K562 (cell line): Measurements from ENCODE around the gene SART3. TPM values are rescaled to one million over a fixed set of nuclear protein-coding genes. Genes with fewer than 3 reads are reported as not detected.
A peak's percentile ranks its signal among the peaks of the same experiment; 100 is the strongest.

Experiments
- ARNT ChIP-seq, 2 experiments: fragments of 450-650 bp; IDR thresholded peaks; 2 replicates each; pipeline ENCODE4 v1.6.1; 2016; ENCODE audit warnings: mild to moderate bottlenecking in 1 of 2
- CAMTA2 ChIP-seq: fragments of 250-450 bp; sonication (Bioruptor Pico); conservative IDR thresholded peaks from 2 replicates; pipeline ENCODE4 v1.5.1; 2022
- CEBPG ChIP-seq, 3 experiments: fragments of 200-800 bp in 1 of 3; sonication (Bioruptor generic) in 1 of 3; sonication (generic) in 1 of 3; formaldehyde crosslinking in 1 of 3; IDR thresholded peaks in 2 of 3; conservative IDR thresholded peaks in 1 of 3; 2 replicates each; pipeline versions ENCODE4 v1.6.1 to v1.8.0; 2016 to 2022; ENCODE audit warnings: missing compliant biosample characterization in 2 of 3, missing genetic modification characterization in 2 of 3, mild to moderate bottlenecking in 1 of 3, missing genetic modification reagents in 1 of 3
- ETS2 ChIP-seq: IDR thresholded peaks from 2 replicates; pipeline ENCODE4 v1.6.1; 2016; ENCODE audit warnings: borderline replicate concordance, missing genetic modification characterization, mild to moderate bottlenecking, moderate library complexity, missing compliant biosample characterization; ENCODE audit not compliant: poor library complexity, severe bottlenecking
- JUND ChIP-seq, 2 experiments: IDR thresholded peaks; 2 replicates in 1 of 2; 3 replicates in 1 of 2; pipeline ENCODE4 v1.6.1; 2011; ENCODE audit warnings: borderline replicate concordance in 2 of 2, low read depth in 2 of 2, low read length in 2 of 2, improper control_type of control experiment in 1 of 2, missing biosample characterization in 1 of 2, missing genetic modification characterization in 1 of 2, missing genetic modification reagents in 1 of 2
- KLF1 ChIP-seq: fragments of 450-650 bp; IDR thresholded peaks from 2 replicates; pipeline ENCODE4 v1.6.1; 2016; ENCODE audit warnings: missing genetic modification characterization, missing compliant biosample characterization
- MIER1 ChIP-seq: fragments of 450-650 bp; IDR thresholded peaks from 2 replicates; pipeline ENCODE4 v1.6.1; 2016; ENCODE audit warnings: antibody characterized with exemption, mild to moderate bottlenecking, low read depth
- NELFE ChIP-seq: IDR thresholded peaks from 2 replicates; pipeline ENCODE4 v1.6.1; 2011; ENCODE audit warnings: mild to moderate bottlenecking; ENCODE audit not compliant: insufficient read depth, insufficient read length
- PHF20 ChIP-seq: fragments of 450-650 bp; IDR thresholded peaks from 2 replicates; pipeline ENCODE4 v1.6.1; 2018; ENCODE audit not compliant: partially characterized antibody
- PTRF ChIP-seq: fragments of 450-650 bp; IDR thresholded peaks from 2 replicates; pipeline ENCODE4 v1.6.1; 2016; ENCODE audit warnings: mild to moderate bottlenecking, missing genetic modification characterization, missing compliant biosample characterization
- SIN3A ChIP-seq, 2 experiments: fragments of 150-350 bp in 1 of 2; IDR thresholded peaks; 2 replicates each; pipeline ENCODE4 v1.6.1; 2011 to 2016; ENCODE audit warnings: borderline replicate concordance in 2 of 2, low read depth in 2 of 2, low read length in 2 of 2, mild to moderate bottlenecking in 2 of 2, moderate library complexity in 2 of 2; ENCODE audit not compliant: control insufficient read depth in 1 of 2
- SMARCA4 ChIP-seq: fragments of 450-650 bp; IDR thresholded peaks from 2 replicates; pipeline ENCODE4 v1.6.1; 2016
- SRSF9 ChIP-seq: fragments of 200-400 bp; formaldehyde crosslinking; IDR thresholded peaks from 2 replicates; pipeline ENCODE4 v1.6.1; 2017; ENCODE audit warnings: low read depth, low read length, borderline replicate concordance
- TCF3 ChIP-seq: sonication (generic); formaldehyde crosslinking; IDR thresholded peaks from 2 replicates; pipeline ENCODE4 v1.4.0; 2020; ENCODE audit warnings: mild to moderate bottlenecking, missing genetic modification reagents
- TEAD1 ChIP-seq, 2 experiments: fragments of 450-650 bp in 1 of 2; sonication (generic) in 1 of 2; formaldehyde crosslinking; IDR thresholded peaks; 2 replicates each; pipeline versions ENCODE4 v1.4.0 to v1.8.0; 2020 to 2022; ENCODE audit warnings: mild to moderate bottlenecking in 2 of 2, missing genetic modification reagents in 1 of 2
- ZNF184 ChIP-seq: sonication (generic); formaldehyde crosslinking; IDR thresholded peaks from 2 replicates; pipeline ENCODE4 v1.5.0; 2020; ENCODE audit warnings: missing genetic modification reagents
- ZNF212 ChIP-seq: fragments of 450-650 bp; formaldehyde crosslinking; IDR thresholded peaks from 2 replicates; pipeline ENCODE4 v1.4.0; 2020; ENCODE audit warnings: mild to moderate bottlenecking
- polyA plus RNA-seq, 8 experiments: library from polyadenylated mRNA; depleted of rRNA in 4 of 8; stranded (reverse) in 5 of 8; unstranded in 3 of 8; fragments of >200 nt; fragmentation: Nextera tagmentation in 2 of 8; fragmentation: Illumina TruSeq in 1 of 8; extraction: Ambion mirVana in 2 of 8; extraction: Trizol in 1 of 8; gene quantifications; 2 replicates each; pipeline versions ENCODE4 v1.2.1 to v1.2.3, GENCODE V29; 2011 to 2014; ENCODE audit warnings: inconsistent platforms in 1 of 8, missing spikeins in 1 of 8
- total RNA-seq, 7 experiments: library from RNA; depleted of rRNA in 6 of 7; stranded (reverse); fragments of >200 nt in 6 of 7; fragmentation: Illumina TruSeq in 2 of 7; extraction: Trizol in 2 of 7; gene quantifications; 2 replicates each; pipeline versions ENCODE4 v1.2.1 to v1.2.3, GENCODE V29; 2011 to 2021; ENCODE audit warnings: low replicate concordance in 1 of 7
- TF ChIP-seq, protein P1 (sequence below): sonication (generic); formaldehyde crosslinking; IDR thresholded peaks from 2 replicates; pipeline ENCODE4 v1.8.1; 2023; ENCODE audit warnings: mild to moderate bottlenecking, missing genetic modification reagents
- TF ChIP-seq, protein P2 (sequence below): fragments of 450-650 bp; IDR thresholded peaks from 2 replicates; pipeline ENCODE4 v1.6.1; 2016; ENCODE audit warnings: borderline replicate concordance
- TF ChIP-seq, protein P3 (sequence below): IDR thresholded peaks from 2 replicates; pipeline ENCODE4 v1.6.1; 2016; ENCODE audit warnings: missing genetic modification characterization, missing compliant biosample characterization

Gene SART3
- total and polyA plus RNA-seq, 9 of the 15 experiments (the other 6 are each of a cell fraction or from before 2014, with no cell fraction given) = 8.9 to 167 (median 56.7) TPM

DNA sequence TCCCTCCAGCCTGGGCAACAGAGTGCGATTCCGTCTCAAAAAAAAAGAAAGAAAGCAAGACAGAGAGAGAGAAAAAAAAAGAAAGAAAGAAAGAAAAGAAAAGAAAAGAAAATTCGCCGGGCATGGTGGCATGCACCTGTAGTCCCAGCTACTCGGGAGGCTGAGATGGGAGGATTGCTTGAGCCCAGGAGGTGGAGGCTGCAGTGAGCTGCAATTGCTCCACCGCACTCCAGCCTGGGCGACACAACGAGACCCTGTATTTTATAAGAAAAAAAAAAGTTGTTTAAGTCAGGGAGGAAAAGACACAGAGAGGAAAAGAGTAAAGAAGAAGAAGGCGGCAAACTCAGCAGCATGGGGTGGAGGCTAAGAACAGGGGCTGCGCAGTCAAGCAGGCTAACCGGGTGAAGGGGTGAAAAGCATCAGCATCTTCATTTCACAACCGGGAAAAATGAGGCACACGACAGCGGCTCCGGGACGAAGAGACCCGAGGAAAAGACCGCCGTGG, 46.5 kb downstream of the SART3 start (continued):
- peak; percentile 20; the same call in 1 of the 2 replicates for TF ChIP-seq CEBPG (CRISPR knock-in tag; IDR thresholded peaks at IDR 0.05)
- TF ChIP-seq CEBPG (tag; conservative IDR thresholded peaks at IDR 0.05 in 1 of 2, IDR thresholded peaks at IDR 0.05 in 1 of 2) = no peak
- 0 out of 2 replicates have a peak, but pooled peaks have one; percentile 40 for TF ChIP-seq MIER1
- TF ChIP-seq TCF3 (CRISPR knock-in tag) = no peak
- TF ChIP-seq, protein P1, sequence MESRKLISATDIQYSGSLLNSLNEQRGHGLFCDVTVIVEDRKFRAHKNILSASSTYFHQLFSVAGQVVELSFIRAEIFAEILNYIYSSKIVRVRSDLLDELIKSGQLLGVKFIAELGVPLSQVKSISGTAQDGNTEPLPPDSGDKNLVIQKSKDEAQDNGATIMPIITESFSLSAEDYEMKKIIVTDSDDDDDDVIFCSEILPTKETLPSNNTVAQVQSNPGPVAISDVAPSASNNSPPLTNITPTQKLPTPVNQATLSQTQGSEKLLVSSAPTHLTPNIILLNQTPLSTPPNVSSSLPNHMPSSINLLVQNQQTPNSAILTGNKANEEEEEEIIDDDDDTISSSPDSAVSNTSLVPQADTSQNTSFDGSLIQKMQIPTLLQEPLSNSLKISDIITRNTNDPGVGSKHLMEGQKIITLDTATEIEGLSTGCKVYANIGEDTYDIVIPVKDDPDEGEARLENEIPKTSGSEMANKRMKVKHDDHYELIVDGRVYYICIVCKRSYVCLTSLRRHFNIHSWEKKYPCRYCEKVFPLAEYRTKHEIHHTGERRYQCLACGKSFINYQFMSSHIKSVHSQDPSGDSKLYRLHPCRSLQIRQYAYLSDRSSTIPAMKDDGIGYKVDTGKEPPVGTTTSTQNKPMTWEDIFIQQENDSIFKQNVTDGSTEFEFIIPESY = no peak
- TF ChIP-seq SMARCA4 = peak; percentile 27; the same call in 1 of the 2 replicates
- TF ChIP-seq, protein P2, sequence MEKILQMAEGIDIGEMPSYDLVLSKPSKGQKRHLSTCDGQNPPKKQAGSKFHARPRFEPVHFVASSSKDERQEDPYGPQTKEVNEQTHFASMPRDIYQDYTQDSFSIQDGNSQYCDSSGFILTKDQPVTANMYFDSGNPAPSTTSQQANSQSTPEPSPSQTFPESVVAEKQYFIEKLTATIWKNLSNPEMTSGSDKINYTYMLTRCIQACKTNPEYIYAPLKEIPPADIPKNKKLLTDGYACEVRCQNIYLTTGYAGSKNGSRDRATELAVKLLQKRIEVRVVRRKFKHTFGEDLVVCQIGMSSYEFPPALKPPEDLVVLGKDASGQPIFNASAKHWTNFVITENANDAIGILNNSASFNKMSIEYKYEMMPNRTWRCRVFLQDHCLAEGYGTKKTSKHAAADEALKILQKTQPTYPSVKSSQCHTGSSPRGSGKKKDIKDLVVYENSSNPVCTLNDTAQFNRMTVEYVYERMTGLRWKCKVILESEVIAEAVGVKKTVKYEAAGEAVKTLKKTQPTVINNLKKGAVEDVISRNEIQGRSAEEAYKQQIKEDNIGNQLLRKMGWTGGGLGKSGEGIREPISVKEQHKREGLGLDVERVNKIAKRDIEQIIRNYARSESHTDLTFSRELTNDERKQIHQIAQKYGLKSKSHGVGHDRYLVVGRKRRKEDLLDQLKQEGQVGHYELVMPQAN = peak; percentile 32; the same call in 1 of the 2 replicates
- no peak for TF ChIP-seq ZNF212 (CRISPR knock-in tag)
- no peak for TF ChIP-seq NELFE
- TF ChIP-seq ZNF184 (CRISPR knock-in tag) = no peak
- 0 out of 2 replicates have a peak, but pooled peaks have one; percentile 52 for TF ChIP-seq CAMTA2 (CRISPR knock-in tag)
- TF ChIP-seq TEAD1 (CRISPR knock-in tag; IDR thresholded peaks at IDR 0.05) = 0 out of 4 replicates have a peak, but pooled peaks of 1 of the 2 experiments have one; percentile 55
- TF ChIP-seq JUND (IDR thresholded peaks at IDR 0.05; ENCODE audit: borderline replicate concordance, low read depth, low read length) = no peak
- TF ChIP-seq JUND (tag; IDR thresholded peaks at IDR 0.05; ENCODE audit: borderline replicate concordance, low read depth, low read length) = no peak
- TF ChIP-seq KLF1 (tag) = no peak
- TF ChIP-seq PHF20 = no peak
- no peak for TF ChIP-seq PTRF (tag)
- TF ChIP-seq SRSF9 = no peak
- TF ChIP-seq, protein P3, sequence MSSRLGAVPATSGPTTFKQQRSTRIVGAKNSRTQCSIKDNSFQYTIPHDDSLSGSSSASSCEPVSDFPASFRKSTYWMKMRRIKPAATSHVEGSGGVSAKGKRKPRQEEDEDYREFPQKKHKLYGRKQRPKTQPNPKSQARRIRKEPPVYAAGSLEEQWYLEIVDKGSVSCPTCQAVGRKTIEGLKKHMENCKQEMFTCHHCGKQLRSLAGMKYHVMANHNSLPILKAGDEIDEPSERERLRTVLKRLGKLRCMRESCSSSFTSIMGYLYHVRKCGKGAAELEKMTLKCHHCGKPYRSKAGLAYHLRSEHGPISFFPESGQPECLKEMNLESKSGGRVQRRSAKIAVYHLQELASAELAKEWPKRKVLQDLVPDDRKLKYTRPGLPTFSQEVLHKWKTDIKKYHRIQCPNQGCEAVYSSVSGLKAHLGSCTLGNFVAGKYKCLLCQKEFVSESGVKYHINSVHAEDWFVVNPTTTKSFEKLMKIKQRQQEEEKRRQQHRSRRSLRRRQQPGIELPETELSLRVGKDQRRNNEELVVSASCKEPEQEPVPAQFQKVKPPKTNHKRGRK = peak; percentile 35; the same call in 1 of the 2 replicates
- TF ChIP-seq SIN3A (IDR thresholded peaks at IDR 0.05; ENCODE audit: borderline replicate concordance in 2 of 2, control insufficient read depth in 1 of 2, low read depth in 2 of 2, low read length in 2 of 2) = no peak
- TF ChIP-seq ARNT (IDR thresholded peaks at IDR 0.05) = peak in 1 of 2 experiments; percentile 26; a peak in 1 of 4 replicates
- TF ChIP-seq ETS2 (tag) = no peak
